HCT116 (cell line): ENCODE data around the gene NME9. TPM values are rescaled to one million over a fixed set of nuclear protein-coding genes. Genes with fewer than 3 reads are reported as not detected.

Experiments used
- ATAC-seq: fragments of 200-7000 bp; cut with Tn5 transposase; 2 replicates; pipeline ENCODE4 v1.9.1; 2020; ENCODE audit warnings: mild to moderate bottlenecking, moderate library complexity
- BruUV-seq: library from RNA; stranded (reverse); fragments of 400-500 nt; replicated peaks from 2 replicates; lab custom pipeline; 2021; lab: Mats Ljungman, UMichigan
- CTCF ChIA-PET: fragments of 300-600 bp; sonication (Branson Sonifier 250); formaldehyde crosslinking; loops from one replicate; lab custom pipeline; 2021; ENCODE audit warnings: antibody characterized with exemption; lab: Charles Lee
- POLR2A ChIA-PET: fragments of 300-600, 350-600 bp; sonication (Branson Sonifier 250); formaldehyde crosslinking; loops from one replicate; lab custom pipeline; 2021; ENCODE audit warnings: antibody characterized with exemption; lab: Charles Lee
- RAD21 ChIA-PET, 2 experiments: fragments of 300-600 bp; sonication (Branson Sonifier 250); formaldehyde crosslinking; loops; one replicate each; lab custom pipeline; 2023; ENCODE audit warnings: low total read pairs in 2 of 2; ENCODE audit not compliant: uncharacterized antibody in 2 of 2, unreplicated experiment in 2 of 2, low non-redundant PET in 1 of 2; lab: Charles Lee
- DNase-seq: peaks from one replicate; pipeline ENCODE4 v3.0.0-alpha.2; 2010; ENCODE audit warnings: low read depth, low spot score
- H2AFZ ChIP-seq: fragments of 200-600 bp; shearing (Covaris generic), sonication (generic); 2 replicates; pipeline ENCODE4 v1.6.1; 2017; ENCODE audit warnings: low read depth, mixed run types, mixed read lengths, antibody characterized with exemption, low read length; ENCODE audit not compliant: poor library complexity, severe bottlenecking
- H3K27ac ChIP-seq: 2 replicates; pipeline ENCODE4 v1.5.1; 2012; ENCODE audit warnings: low read depth, low read length
- H3K27me3 ChIP-seq: fragments of 200-600 bp; sonication (generic); 2 replicates; pipeline ENCODE4 v1.6.1; 2016; ENCODE audit warnings: mixed run types, low read length, mixed read lengths; ENCODE audit not compliant: insufficient read depth
- H3K36me3 ChIP-seq, 2 experiments: fragments of 200-500 bp in 1 of 2; fragments of 200-600 bp in 1 of 2; sonication (Bioruptor generic) in 1 of 2; sonication (generic) in 1 of 2; 2 replicates each; pipeline versions ENCODE4 v1.5.1 to v1.6.1; 2014 to 2016; ENCODE audit warnings: low read length in 2 of 2, inconsistent platforms in 1 of 2, mixed read lengths in 1 of 2, mixed run types in 1 of 2; ENCODE audit not compliant: insufficient read depth in 2 of 2, control insufficient read depth in 1 of 2
- H3K4me1 ChIP-seq, 2 experiments: fragments of 200-600 bp in 1 of 2; sonication (generic) in 1 of 2; 2 replicates each; pipeline versions ENCODE4 v1.5.1 to v1.6.1; 2012 to 2017; ENCODE audit warnings: low read length in 2 of 2, inconsistent platforms in 1 of 2, mild to moderate bottlenecking in 1 of 2, mixed read lengths in 1 of 2, mixed run types in 1 of 2, moderate library complexity in 1 of 2; ENCODE audit not compliant: insufficient read depth in 2 of 2, control insufficient read depth in 1 of 2
- H3K4me2 ChIP-seq: fragments of 200-600 bp; sonication (generic); 2 replicates; pipeline ENCODE4 v1.6.1; 2017; ENCODE audit warnings: mixed run types, low read length, mixed read lengths
- H3K4me3 ChIP-seq, 2 experiments: fragments of 200-600 bp in 1 of 2; sonication (generic) in 1 of 2; replicated peaks in 1 of 2; 2 replicates each; pipeline ENCODE4 v1.5.1; 2011 to 2016; ENCODE audit warnings: low read length in 2 of 2, control low read depth in 1 of 2, low read depth in 1 of 2, mild to moderate bottlenecking in 1 of 2, mixed read lengths in 1 of 2, mixed run types in 1 of 2
- H3K79me2 ChIP-seq: fragments of 200-600 bp; sonication (generic); 2 replicates; pipeline ENCODE4 v1.6.1; 2017; ENCODE audit warnings: mild to moderate bottlenecking, mixed run types, low read length, moderate library complexity, mixed read lengths; ENCODE audit not compliant: insufficient read depth
- H3K9ac ChIP-seq: fragments of 200-600 bp; sonication (generic); 2 replicates; pipeline ENCODE4 v1.6.1; 2016; ENCODE audit warnings: low read length, mixed read lengths
- H3K9me2 ChIP-seq: fragments of 200-600 bp; sonication (generic), shearing (Covaris generic); 2 replicates; pipeline ENCODE4 v1.6.1; 2017; ENCODE audit warnings: mixed run types, mild to moderate bottlenecking, moderate library complexity; ENCODE audit not compliant: insufficient read depth
- H3K9me3 ChIP-seq, 2 experiments: fragments of 200-500 bp in 1 of 2; fragments of 200-600 bp in 1 of 2; sonication (Bioruptor generic) in 1 of 2; sonication (generic) in 1 of 2; 2 replicates each; pipeline ENCODE4 v1.6.1; 2014 to 2017; ENCODE audit warnings: low read length in 2 of 2, mixed read lengths in 2 of 2, inconsistent platforms in 1 of 2, low read depth in 1 of 2, mild to moderate bottlenecking in 1 of 2, mixed run types in 1 of 2, moderate library complexity in 1 of 2; ENCODE audit not compliant: control insufficient read depth in 1 of 2, insufficient read depth in 1 of 2
- H4K20me1 ChIP-seq: fragments of 200-600 bp; sonication (generic), shearing (Covaris generic); 2 replicates; pipeline ENCODE4 v1.6.1; 2017; ENCODE audit warnings: mixed run types, mild to moderate bottlenecking, moderate library complexity; ENCODE audit not compliant: insufficient read depth
- CBX3 ChIP-seq: IDR thresholded peaks from 2 replicates; pipeline ENCODE4 v1.6.1; 2012; ENCODE audit warnings: low read depth
- CEBPB ChIP-seq: IDR thresholded peaks from 2 replicates; pipeline ENCODE4 v1.6.1; 2012; ENCODE audit warnings: low read depth
- EZH2phosphoT487 ChIP-seq: fragments of 200-600 bp; IDR thresholded peaks from 2 replicates; pipeline ENCODE4 v1.6.1; 2018; ENCODE audit warnings: antibody characterized with exemption, borderline replicate concordance
- FOSL1 ChIP-seq: IDR thresholded peaks from 2 replicates; pipeline ENCODE4 v1.6.1; 2012; ENCODE audit warnings: low read depth
- RAD21 ChIP-seq: IDR thresholded peaks from 2 replicates; pipeline ENCODE4 v1.6.1; 2012; ENCODE audit warnings: low read depth, mild to moderate bottlenecking
- SIN3A ChIP-seq: IDR thresholded peaks from 2 replicates; pipeline ENCODE4 v1.6.1; 2012; ENCODE audit warnings: low read depth
- SP1 ChIP-seq: IDR thresholded peaks from 2 replicates; pipeline ENCODE4 v1.6.1; 2012; ENCODE audit warnings: low read depth
- SRF ChIP-seq: IDR thresholded peaks from 2 replicates; pipeline ENCODE4 v1.6.1; 2012; ENCODE audit warnings: low read depth
- TCF7L2 ChIP-seq: IDR thresholded peaks from 2 replicates; pipeline ENCODE4 v1.7.0; 2011; ENCODE audit warnings: borderline replicate concordance, inconsistent platforms; ENCODE audit not compliant: insufficient read depth, insufficient read length; ENCODE audit errors: extremely low read depth
- YY1 ChIP-seq: IDR thresholded peaks from 2 replicates; pipeline ENCODE4 v1.6.1; 2011; ENCODE audit warnings: low read length, low read depth, moderate library complexity, mild to moderate bottlenecking; ENCODE audit not compliant: insufficient replicate concordance; ENCODE audit errors: extremely low read depth
- ZNF274 ChIP-seq: fragments of 200-500 bp; sonication (Bioruptor generic); IDR thresholded peaks from 2 replicates; pipeline ENCODE4 v1.6.1; 2014; ENCODE audit warnings: mild to moderate bottlenecking, low read depth, low read length, inconsistent platforms
- intact Hi-C: fragments of 100-400 bp; cut with micrococcal nuclease; formaldehyde crosslinking; loops from 2 replicates; pipeline ENCODE4 v1.10.0; 2022
- total RNA-seq: library from RNA; stranded (reverse); gene quantifications from one replicate; pipeline ENCODE4 v1.2.1, GENCODE V29; 2021; ENCODE audit not compliant: unreplicated experiment
- TF ChIP-seq, protein P1 (sequence below): IDR thresholded peaks from 2 replicates; pipeline ENCODE4 v1.6.1; 2012; ENCODE audit warnings: low read depth
- TF ChIP-seq, protein P2 (sequence below), 3 experiments: fragments of 200-600 bp in 1 of 3; sonication (generic) in 1 of 3; IDR thresholded peaks in 2 of 3; conservative IDR thresholded peaks in 1 of 3; 2 replicates each; pipeline ENCODE4 v1.5.1; 2012 to 2017; ENCODE audit warnings: low read depth in 2 of 3, low read length in 2 of 3, antibody characterized with exemption in 1 of 3, borderline replicate concordance in 1 of 3, control low read depth in 1 of 3, mild to moderate bottlenecking in 1 of 3, mixed read lengths in 1 of 3, mixed run types in 1 of 3, moderate library complexity in 1 of 3; ENCODE audit not compliant: insufficient read depth in 1 of 3
- TF ChIP-seq, protein P3 (sequence below): IDR thresholded peaks from 2 replicates; pipeline ENCODE4 v1.6.1; 2012
- TF ChIP-seq, protein P4 (sequence below): IDR thresholded peaks from 2 replicates; pipeline ENCODE4 v1.6.1; 2012

The NME9 gene
- total RNA-seq, 1 experiment from 2014 or later: 0.79 TPM

DNA sequence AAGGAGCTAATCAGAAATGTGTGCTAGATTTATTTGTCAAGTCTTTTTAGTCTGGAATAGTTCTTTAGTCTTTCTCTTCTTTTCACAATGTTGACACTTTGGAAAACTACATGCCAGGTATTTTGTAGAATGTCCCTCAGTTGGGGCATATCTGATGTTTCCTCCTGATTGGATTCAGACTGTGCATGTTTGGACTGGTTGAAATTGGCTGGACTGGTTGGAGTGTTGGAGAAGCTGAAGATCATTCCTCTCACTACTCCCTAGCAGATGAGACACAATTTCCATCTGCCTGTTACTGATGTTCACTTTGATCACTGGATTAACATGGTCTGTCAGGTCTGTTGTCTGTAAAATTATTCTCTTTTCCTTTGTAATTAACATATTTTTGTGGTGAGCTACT lies 3.7 kb downstream of the NME9 start (continued):
- TF ChIP-seq, protein P1, sequence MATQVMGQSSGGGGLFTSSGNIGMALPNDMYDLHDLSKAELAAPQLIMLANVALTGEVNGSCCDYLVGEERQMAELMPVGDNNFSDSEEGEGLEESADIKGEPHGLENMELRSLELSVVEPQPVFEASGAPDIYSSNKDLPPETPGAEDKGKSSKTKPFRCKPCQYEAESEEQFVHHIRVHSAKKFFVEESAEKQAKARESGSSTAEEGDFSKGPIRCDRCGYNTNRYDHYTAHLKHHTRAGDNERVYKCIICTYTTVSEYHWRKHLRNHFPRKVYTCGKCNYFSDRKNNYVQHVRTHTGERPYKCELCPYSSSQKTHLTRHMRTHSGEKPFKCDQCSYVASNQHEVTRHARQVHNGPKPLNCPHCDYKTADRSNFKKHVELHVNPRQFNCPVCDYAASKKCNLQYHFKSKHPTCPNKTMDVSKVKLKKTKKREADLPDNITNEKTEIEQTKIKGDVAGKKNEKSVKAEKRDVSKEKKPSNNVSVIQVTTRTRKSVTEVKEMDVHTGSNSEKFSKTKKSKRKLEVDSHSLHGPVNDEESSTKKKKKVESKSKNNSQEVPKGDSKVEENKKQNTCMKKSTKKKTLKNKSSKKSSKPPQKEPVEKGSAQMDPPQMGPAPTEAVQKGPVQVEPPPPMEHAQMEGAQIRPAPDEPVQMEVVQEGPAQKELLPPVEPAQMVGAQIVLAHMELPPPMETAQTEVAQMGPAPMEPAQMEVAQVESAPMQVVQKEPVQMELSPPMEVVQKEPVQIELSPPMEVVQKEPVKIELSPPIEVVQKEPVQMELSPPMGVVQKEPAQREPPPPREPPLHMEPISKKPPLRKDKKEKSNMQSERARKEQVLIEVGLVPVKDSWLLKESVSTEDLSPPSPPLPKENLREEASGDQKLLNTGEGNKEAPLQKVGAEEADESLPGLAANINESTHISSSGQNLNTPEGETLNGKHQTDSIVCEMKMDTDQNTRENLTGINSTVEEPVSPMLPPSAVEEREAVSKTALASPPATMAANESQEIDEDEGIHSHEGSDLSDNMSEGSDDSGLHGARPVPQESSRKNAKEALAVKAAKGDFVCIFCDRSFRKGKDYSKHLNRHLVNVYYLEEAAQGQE: no peak
- TF ChIP-seq, protein P2, sequence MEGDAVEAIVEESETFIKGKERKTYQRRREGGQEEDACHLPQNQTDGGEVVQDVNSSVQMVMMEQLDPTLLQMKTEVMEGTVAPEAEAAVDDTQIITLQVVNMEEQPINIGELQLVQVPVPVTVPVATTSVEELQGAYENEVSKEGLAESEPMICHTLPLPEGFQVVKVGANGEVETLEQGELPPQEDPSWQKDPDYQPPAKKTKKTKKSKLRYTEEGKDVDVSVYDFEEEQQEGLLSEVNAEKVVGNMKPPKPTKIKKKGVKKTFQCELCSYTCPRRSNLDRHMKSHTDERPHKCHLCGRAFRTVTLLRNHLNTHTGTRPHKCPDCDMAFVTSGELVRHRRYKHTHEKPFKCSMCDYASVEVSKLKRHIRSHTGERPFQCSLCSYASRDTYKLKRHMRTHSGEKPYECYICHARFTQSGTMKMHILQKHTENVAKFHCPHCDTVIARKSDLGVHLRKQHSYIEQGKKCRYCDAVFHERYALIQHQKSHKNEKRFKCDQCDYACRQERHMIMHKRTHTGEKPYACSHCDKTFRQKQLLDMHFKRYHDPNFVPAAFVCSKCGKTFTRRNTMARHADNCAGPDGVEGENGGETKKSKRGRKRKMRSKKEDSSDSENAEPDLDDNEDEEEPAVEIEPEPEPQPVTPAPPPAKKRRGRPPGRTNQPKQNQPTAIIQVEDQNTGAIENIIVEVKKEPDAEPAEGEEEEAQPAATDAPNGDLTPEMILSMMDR (IDR thresholded peaks at IDR 0.05 in 2 of 3, conservative IDR thresholded peaks at IDR 0.05 in 1 of 3; ENCODE audit: borderline replicate concordance in 1 of 3, insufficient read depth in 1 of 3, low read depth in 2 of 3, low read length in 2 of 3): no peak
- TF ChIP-seq, protein P3, sequence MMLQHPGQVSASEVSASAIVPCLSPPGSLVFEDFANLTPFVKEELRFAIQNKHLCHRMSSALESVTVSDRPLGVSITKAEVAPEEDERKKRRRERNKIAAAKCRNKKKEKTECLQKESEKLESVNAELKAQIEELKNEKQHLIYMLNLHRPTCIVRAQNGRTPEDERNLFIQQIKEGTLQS: no peak
- TF ChIP-seq RAD21: no peak
- TF ChIP-seq EZH2phosphoT487: no peak
- TF ChIP-seq SP1: no peak
- no peak for TF ChIP-seq YY1

DNA sequence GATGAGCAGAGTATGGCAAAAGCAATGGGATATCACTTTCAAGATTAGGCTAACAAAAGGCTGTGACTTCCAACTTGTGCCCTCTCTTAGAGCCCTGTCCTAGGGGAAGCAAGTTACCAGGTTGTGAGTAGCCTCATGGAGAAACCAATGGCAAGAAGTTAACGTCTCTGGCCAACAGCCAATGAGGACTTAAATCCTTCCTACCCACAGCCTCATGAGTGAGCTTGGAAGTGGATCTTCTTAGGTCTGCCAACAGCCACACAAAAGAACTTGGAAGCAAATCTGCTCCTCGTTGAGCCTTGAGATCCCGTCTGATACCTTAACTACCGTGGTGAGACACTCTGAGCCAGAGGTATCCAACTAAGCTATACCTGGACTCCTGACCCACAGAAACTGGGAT lies 5.7 kb downstream of the NME9 start:
- Histone ChIP-seq H3K4me2 (no peak overlapping the region), H3K79me2 (no peaks in the 10 kb centered on the region), H3K27me3 (no peaks in the 10 kb centered on the region), H2AFZ (no peak overlapping the region), H4K20me1 (no peaks in the 10 kb centered on the region), H3K27ac (no peak overlapping the region), H3K4me3 (no peak overlapping the region), H3K36me3 (no peaks in the 10 kb centered on the region), H3K9me2 (no peaks in the 10 kb centered on the region), H3K9ac (no peak overlapping the region), H3K4me1 (peaks cover 4 to 12% of the 10 kb centered on the region in 2 experiments; a peak in 3 of 4 replicates), H3K9me3 (no peaks in the 10 kb centered on the region)
- CTCF ChIA-PET: no interaction called here
- ATAC-seq: no peak
- DNase-seq: no peak
- RAD21 ChIA-PET: no interaction called here
- POLR2A ChIA-PET: no interaction called here
- no TSS peak for BruUV-seq
- intact Hi-C loops: no loop called here
- TF ChIP-seq TCF7L2 (no peak), ZNF274 (no peak), CEBPB (no peak), SIN3A (no peak), FOSL1 (no peak), SRF (no peak), SP1 (no peak), CBX3 (no peak)
- TF ChIP-seq, protein P4, sequence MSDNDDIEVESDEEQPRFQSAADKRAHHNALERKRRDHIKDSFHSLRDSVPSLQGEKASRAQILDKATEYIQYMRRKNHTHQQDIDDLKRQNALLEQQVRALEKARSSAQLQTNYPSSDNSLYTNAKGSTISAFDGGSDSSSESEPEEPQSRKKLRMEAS: no peak
- TF ChIP-seq, protein P3: no peak
- TF ChIP-seq, protein P2 (IDR thresholded peaks at IDR 0.05 in 2 of 3, conservative IDR thresholded peaks at IDR 0.05 in 1 of 3; ENCODE audit: borderline replicate concordance in 1 of 3, insufficient read depth in 1 of 3, low read depth in 2 of 3, low read length in 2 of 3): no peak
